NB4 (cell line): ENCODE results near the gene HOMER3.
A peak's percentile ranks its signal among the peaks of the same experiment; 100 is the strongest.

Experiments used
- CTCF ChIP-seq: IDR thresholded peaks from one replicate; pipeline ENCODE4 v1.5.1; 2012; ENCODE audit warnings: low read depth, low read length
- POLR2A ChIP-seq: IDR thresholded peaks from 2 replicates; pipeline ENCODE4 v1.6.1; 2011; ENCODE audit warnings: mild to moderate bottlenecking; ENCODE audit not compliant: insufficient read length; ENCODE audit errors: extremely low read depth

GRCh38 chr19:18895038-18895823 lies 45.8 kb downstream of the HOMER3 start:
- TF ChIP-seq CTCF, result peak; percentile 29
- TF ChIP-seq POLR2A, result peak; percentile 19
